ENCODE data around the gene JUP. TPM values are rescaled to one million over a fixed set of nuclear protein-coding genes. Genes with fewer than 3 reads are reported as not detected.
A peak's percentile ranks its signal among the peaks of the same experiment; 100 is the strongest.
"Not testable (repeated sequence)": the region's sequence is repeated elsewhere in the genome, so short reads cannot be mapped to it uniquely, and the experiment has no call there.

JUP gene
- total RNA-seq: 92.5 TPM
- long read RNA-seq, transcript JUP-201 (15 exons, 3,200 nt): major isoform, 14 of 167 reads
- long read RNA-seq, transcript JUP-203 (14 exons, 3,497 nt): minor isoform, 9 of 167 reads
- long read RNA-seq, partial matches to known transcripts: 118 of 167 reads
- long read RNA-seq, other reads (novel, unspliced or antisense): 26 of 167 reads

GRCh38 chr17:41786227-41787020, at the start of gene JUP:
Gene JUP, minus strand, starts transcription at chr17:41786711. Its CDS starts 14,857 bp downstream, at chr17:41771854.
- DNase-seq: peak; percentile 100
- Histone ChIP-seq H3K4me3 (peak within 1 kb of the TSS; percentile 84), H3K36me3 (no peaks in the 10 kb centered on the region), H3K27me3 (ENCODE audit: low read depth) (no peaks in the 10 kb centered on the region), H3K9me3 (no peaks in the 10 kb centered on the region), H3K4me1 (peaks cover 51% of the 10 kb centered on the region), H3K27ac (peak within 1 kb of the TSS; percentile 93)
- ATAC-seq: peak; percentile 96 to 97
- peak; percentile 69 for TF ChIP-seq CTCF (IDR thresholded peaks at IDR 0.05)
- intact Hi-C loops (cut with DNase I): no loop called here

DNA sequence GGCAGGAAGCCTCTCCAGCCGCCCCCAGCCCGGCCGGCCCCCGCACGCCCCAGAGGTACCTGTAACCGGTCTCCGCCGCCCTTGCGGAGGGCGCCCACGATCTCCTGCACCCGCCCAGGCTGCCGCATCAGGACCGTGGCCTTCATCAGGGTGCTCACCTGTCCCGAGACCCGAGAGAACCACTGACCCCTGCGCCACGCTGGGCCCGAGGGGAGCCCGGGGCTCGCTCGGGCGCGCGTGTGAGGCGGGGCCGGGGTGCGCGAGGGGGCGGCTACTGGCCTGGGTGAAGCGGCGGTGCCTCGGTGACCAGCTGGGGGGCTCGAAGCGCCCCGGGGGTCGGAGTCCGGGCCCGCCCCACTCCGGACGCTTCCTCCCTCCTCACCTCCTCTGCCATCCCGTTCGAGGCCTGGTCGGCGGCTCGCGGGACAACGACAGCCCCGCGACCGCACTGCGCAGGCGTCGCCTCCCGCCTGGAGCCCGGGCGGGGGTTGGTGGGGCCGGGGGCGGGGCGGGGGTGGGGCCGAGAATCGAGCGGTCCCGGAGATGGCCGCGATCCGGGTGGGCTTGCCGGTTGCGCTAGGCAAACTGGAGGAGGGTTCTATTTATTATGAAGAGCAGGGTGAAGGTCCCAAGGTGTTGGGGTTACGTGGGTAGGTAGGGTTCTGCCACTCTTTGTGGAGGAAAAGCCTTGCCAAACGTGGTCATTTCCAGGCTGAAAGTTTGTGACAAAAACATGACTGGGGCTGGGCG, 49.5 kb upstream of the JUP start, which contains the start of gene NT5C3B:
Gene NT5C3B (minus strand): TSS at position 433 of the 750 bp plus-strand sequence. CDS start 39 bp downstream, at position 394.
- intact Hi-C loops (cut with DNase I): no loop called here
- Histone ChIP-seq H3K27me3 (ENCODE audit: low read depth) (no peaks in the 10 kb centered on the region), H3K4me3 (peak within 1 kb of the TSS; percentile 97), H3K9me3 (no peaks in the 10 kb centered on the region), H3K36me3 (peaks cover 12% of the 10 kb centered on the region), H3K27ac (peak within 1 kb of the TSS; percentile 79), H3K4me1 (peaks cover 17% of the 10 kb centered on the region)
- ATAC-seq (peak; percentile 95 to 97), DNase-seq (peak; percentile 73)
- no peak for TF ChIP-seq CTCF (IDR thresholded peaks at IDR 0.05)

DNA sequence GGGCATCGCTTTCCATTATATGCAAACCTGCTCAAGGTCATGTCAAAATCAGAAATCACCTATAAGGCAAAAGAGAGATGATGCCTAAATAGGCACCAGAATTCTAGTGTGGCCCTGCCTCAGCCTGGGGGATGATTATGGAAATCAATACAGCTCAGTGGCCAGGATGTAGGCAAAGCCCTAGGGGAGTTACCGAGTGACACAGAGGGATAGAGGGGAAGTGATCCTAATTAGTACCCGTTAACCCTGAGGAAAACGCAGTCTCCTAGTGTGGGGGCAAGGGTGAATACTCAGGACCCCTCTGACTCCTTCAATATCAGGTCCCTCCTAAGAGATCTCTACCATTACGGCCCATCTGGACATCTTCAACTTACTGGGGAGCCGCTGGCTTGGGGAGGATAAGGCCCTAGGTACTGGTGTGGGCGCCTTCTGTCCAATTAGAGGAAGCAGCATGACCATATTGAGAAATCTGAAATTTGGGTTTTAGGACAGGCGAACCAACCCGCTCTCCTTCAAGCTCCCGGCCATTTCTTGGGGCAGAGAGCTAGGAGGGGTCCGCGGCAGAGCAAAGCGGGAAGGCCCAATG, 48.8 kb upstream of the JUP start:
- Histone ChIP-seq H3K27me3 (ENCODE audit: low read depth) (no peaks in the 10 kb centered on the region), H3K4me1 (peaks cover 17% of the 10 kb centered on the region), H3K4me3 (peak overlapping the region; percentile 97), H3K27ac (peak overlapping the region; percentile 79), H3K36me3 (peaks cover 19% of the 10 kb centered on the region), H3K9me3 (no peaks in the 10 kb centered on the region)
- ATAC-seq (peak; percentile 60 to 72), DNase-seq (no peak)
- intact Hi-C loops (cut with DNase I): no loop called here
- TF ChIP-seq CTCF (IDR thresholded peaks at IDR 0.05): no peak

- H3K9me3 ChIP-seq; H3K27me3 ChIP-seq (ENCODE audit: low read depth); DNase-seq; H3K4me1 ChIP-seq; intact Hi-C loops (cut with DNase I); H3K4me3 ChIP-seq; H3K27ac ChIP-seq; ATAC-seq: not testable (repeated sequence)
- peaks cover 68% of the 10 kb centered on the region for H3K36me3 ChIP-seq
Measured at GRCh38 chr17:41829961-41830360, 43.5 kb upstream of the JUP start.

DNA sequence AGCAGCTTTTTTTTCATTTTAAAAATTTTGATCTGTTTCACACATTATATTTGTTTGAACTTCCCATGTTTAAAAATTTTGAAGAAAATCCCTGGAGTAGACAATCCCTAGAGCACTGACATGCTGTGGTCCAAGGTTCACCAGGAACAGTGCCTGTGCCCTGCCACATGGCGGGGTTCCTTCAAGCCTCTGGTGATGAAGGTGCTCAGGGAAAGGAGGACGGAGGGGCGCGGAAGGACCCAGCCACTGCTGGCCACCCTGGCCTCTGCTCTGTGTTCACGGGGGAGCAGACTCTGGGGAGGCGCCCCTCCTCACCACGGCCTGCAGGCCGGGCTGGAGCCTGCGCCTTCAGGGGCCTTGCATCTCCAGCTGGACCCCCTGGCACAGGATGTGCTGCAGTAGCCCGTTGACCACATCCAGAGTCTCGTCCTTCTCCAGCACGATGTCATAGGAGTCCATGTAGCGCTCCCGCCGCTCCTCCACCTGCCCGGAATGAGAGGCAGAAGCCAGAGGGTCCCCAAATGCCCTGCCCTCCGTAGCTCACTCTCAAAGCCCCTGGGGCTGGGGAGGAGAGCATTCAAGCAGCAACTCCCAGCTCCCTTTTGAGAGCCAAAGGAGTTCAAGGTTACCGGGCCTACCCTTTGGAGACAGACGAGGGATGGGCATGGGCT, 38.8 kb upstream of the JUP start:
- Histone ChIP-seq H3K27ac (no peak overlapping the region), H3K36me3 (peaks cover 55% of the 10 kb centered on the region), H3K27me3 (ENCODE audit: low read depth) (no peaks in the 10 kb centered on the region), H3K9me3 (no peaks in the 10 kb centered on the region), H3K4me1 (no peaks in the 10 kb centered on the region), H3K4me3 (no peak overlapping the region)
- intact Hi-C loops (cut with DNase I): no loop called here
- ATAC-seq: peak in 1 of 2 donors; percentile 15
- no peak for TF ChIP-seq CTCF (IDR thresholded peaks at IDR 0.05)
- peak; percentile 20 for DNase-seq

All from lower lobe of right lung (tissue), 2 donors.